Mammary epithelial cell (primary cell): ENCODE results near the gene TMEM131.

Experiments
- EZH2 ChIP-seq: IDR thresholded peaks from 2 replicates; pipeline ENCODE4 v1.6.1; 2012; ENCODE audit warnings: low read length, inconsistent platforms, borderline replicate concordance
- TF ChIP-seq, protein P1 (sequence below), 2 donors: IDR thresholded peaks in 1 of 2; conservative IDR thresholded peaks in 1 of 2; 2 replicates each; pipeline ENCODE4 v1.5.1; 2011 to 2012; ENCODE audit warnings: inconsistent platforms in 2 of 2, low read length in 2 of 2, mild to moderate bottlenecking in 2 of 2, control low read depth in 1 of 2, low read depth in 1 of 2; ENCODE audit not compliant: insufficient read depth in 1 of 2; ENCODE audit errors: extremely low read depth in 1 of 2

DNA sequence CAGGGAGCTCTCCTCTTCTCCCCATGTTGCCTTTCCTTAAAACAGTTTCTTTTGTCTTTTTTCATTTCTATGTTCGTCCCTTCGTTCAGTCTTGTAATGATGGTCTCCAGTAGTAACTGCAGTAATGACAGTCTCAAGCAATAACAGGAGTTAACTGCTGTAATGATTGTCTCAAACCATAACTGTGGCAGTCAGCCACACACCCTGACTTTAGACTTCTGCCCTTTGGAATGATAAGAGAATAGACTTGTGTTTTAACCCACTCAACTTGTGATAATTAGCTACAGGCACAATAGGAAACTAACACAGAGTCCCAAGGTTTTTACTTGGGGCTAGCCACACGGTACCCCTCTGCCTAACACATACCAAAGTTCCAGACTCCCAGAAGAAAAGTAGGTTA lies 12.1 kb downstream of the TMEM131 start:
- TF ChIP-seq, protein P1, sequence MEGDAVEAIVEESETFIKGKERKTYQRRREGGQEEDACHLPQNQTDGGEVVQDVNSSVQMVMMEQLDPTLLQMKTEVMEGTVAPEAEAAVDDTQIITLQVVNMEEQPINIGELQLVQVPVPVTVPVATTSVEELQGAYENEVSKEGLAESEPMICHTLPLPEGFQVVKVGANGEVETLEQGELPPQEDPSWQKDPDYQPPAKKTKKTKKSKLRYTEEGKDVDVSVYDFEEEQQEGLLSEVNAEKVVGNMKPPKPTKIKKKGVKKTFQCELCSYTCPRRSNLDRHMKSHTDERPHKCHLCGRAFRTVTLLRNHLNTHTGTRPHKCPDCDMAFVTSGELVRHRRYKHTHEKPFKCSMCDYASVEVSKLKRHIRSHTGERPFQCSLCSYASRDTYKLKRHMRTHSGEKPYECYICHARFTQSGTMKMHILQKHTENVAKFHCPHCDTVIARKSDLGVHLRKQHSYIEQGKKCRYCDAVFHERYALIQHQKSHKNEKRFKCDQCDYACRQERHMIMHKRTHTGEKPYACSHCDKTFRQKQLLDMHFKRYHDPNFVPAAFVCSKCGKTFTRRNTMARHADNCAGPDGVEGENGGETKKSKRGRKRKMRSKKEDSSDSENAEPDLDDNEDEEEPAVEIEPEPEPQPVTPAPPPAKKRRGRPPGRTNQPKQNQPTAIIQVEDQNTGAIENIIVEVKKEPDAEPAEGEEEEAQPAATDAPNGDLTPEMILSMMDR (conservative IDR thresholded peaks at IDR 0.05 in 1 of 2, IDR thresholded peaks at IDR 0.05 in 1 of 2; ENCODE audit: extremely low read depth in 1 of 2, insufficient read depth in 1 of 2, low read depth in 1 of 2, low read length in 2 of 2): no peak
- TF ChIP-seq EZH2: no peak
